GM12878 (cell line): Measurements from ENCODE around the gene MYBPC1. TPM values are rescaled to one million over a fixed set of nuclear protein-coding genes. Genes with fewer than 3 reads are reported as not detected.

Experiments used
- ATAC-seq: fragments of 200-7000 bp; cut with Tn5 transposase; 3 replicates; pipeline ENCODE4 v1.9.1; 2020; ENCODE audit warnings: mild to moderate bottlenecking, moderate library complexity
- BruUV-seq: library from RNA; stranded (reverse); fragments of 400-500 nt; replicated peaks from 2 replicates; lab custom pipeline; 2021; lab: Mats Ljungman, UMichigan
- CTCF ChIA-PET: fragments of 300-600 bp; sonication (Branson Sonifier 250); formaldehyde crosslinking; extraction: SDS; loops from one replicate; lab custom pipeline; 2021; ENCODE audit warnings: inconsistent platforms; lab: Yijun Ruan, JAX
- POLR2A ChIA-PET: fragments of 350-600 bp; formaldehyde crosslinking; extraction: SDS; loops from one replicate; lab custom pipeline; 2021; ENCODE audit warnings: inconsistent platforms; lab: Charles Lee
- RAD21 ChIA-PET: fragments of 300-600 bp; sonication (Branson Sonifier 250); formaldehyde crosslinking; loops from one replicate; lab custom pipeline; 2023; ENCODE audit warnings: antibody characterized with exemption; ENCODE audit not compliant: unreplicated experiment; lab: Charles Lee
- SMC1A ChIA-PET: fragments of 300-600 bp; sonication (Branson Sonifier 250); formaldehyde crosslinking; loops from one replicate; lab custom pipeline; 2023; ENCODE audit not compliant: unreplicated experiment, uncharacterized antibody; lab: Charles Lee
- DNase-seq: peaks from one replicate; pipeline ENCODE4 v3.0.0-alpha.2; 2011; ENCODE audit warnings: low read depth, low spot score
- FAIRE-seq: peaks from 3 replicates; lab custom pipeline; 2011; peaks lifted over from hg19 to GRCh38; lab: Jason Lieb, UNC
- H2AFZ ChIP-seq: 2 replicates; pipeline ENCODE4 v1.6.0; 2011; ENCODE audit warnings: low read depth, low read length, control low read depth; ENCODE audit not compliant: control insufficient read depth
- H3K27ac ChIP-seq: 2 replicates; pipeline ENCODE4 v1.5.1; 2011; ENCODE audit warnings: control low read depth; ENCODE audit not compliant: control insufficient read depth, insufficient read depth
- H3K27me3 ChIP-seq, 2 experiments: replicated peaks in 1 of 2; 2 replicates each; pipeline versions ENCODE4 v1.6.0 to v1.6.1; 2011; ENCODE audit warnings: low read length in 1 of 2; ENCODE audit not compliant: control insufficient read depth in 2 of 2, insufficient read depth in 2 of 2
- H3K36me3 ChIP-seq, 2 experiments: 2 replicates each; pipeline ENCODE4 v1.5.1; 2011; ENCODE audit warnings: low read length in 1 of 2; ENCODE audit not compliant: control insufficient read depth in 2 of 2, insufficient read depth in 2 of 2
- H3K4me1 ChIP-seq: 2 replicates; pipeline ENCODE4 v1.6.1; 2011; ENCODE audit warnings: mild to moderate bottlenecking, low read length, moderate library complexity, mixed read lengths; ENCODE audit not compliant: control insufficient read depth, insufficient read depth
- H3K4me2 ChIP-seq: 2 replicates; pipeline ENCODE4 v1.6.0; 2011; ENCODE audit warnings: control low read depth; ENCODE audit not compliant: control insufficient read depth, insufficient read depth
- H3K4me3 ChIP-seq: fragments of 200-600 bp; sonication (generic); 2 replicates; pipeline ENCODE4 v1.5.1; 2016
- H3K79me2 ChIP-seq: 2 replicates; pipeline ENCODE4 v1.6.0; 2011; ENCODE audit warnings: low read length; ENCODE audit not compliant: control insufficient read depth, insufficient read depth
- H3K9ac ChIP-seq: 2 replicates; pipeline ENCODE4 v1.8.0; 2011; ENCODE audit warnings: low read length, control low read depth, mixed read lengths; ENCODE audit not compliant: control insufficient read depth, insufficient read depth
- H3K9me3 ChIP-seq: replicated peaks from 3 replicates; pipeline ENCODE4 v1.5.1; 2011; ENCODE audit warnings: mild to moderate bottlenecking, low read length; ENCODE audit not compliant: control insufficient read depth, insufficient read depth
- H4K20me1 ChIP-seq: 2 replicates; pipeline ENCODE4 v1.6.0; 2011; ENCODE audit not compliant: control insufficient read depth, insufficient read depth
- E2F4 ChIP-seq: IDR thresholded peaks from 2 replicates; pipeline ENCODE4 v1.6.1; 2012; ENCODE audit warnings: low read depth, low read length, improper control_type of control experiment
- HDGF ChIP-seq: fragments of 450-650 bp; IDR thresholded peaks from 2 replicates; pipeline ENCODE4 v1.6.1; 2016; ENCODE audit warnings: antibody characterized with exemption
- PBX3 ChIP-seq: IDR thresholded peaks from 2 replicates; pipeline ENCODE4 v1.6.1; 2011; ENCODE audit warnings: mild to moderate bottlenecking, low read depth, low read length, moderate library complexity; ENCODE audit not compliant: insufficient replicate concordance
- PML ChIP-seq: IDR thresholded peaks from 2 replicates; pipeline ENCODE4 v1.6.1; 2012; ENCODE audit warnings: low read length, inconsistent platforms
- RUNX3 ChIP-seq: IDR thresholded peaks from 2 replicates; pipeline ENCODE4 v1.6.1; 2012; ENCODE audit warnings: low read length, inconsistent platforms
- WGBS: methylation state at CpG from one replicate; pipeline ENCODE4 v1.1.6; 2016; ENCODE audit warnings: low lambda C conversion rate; ENCODE audit not compliant: insufficient replicate concordance, insufficient coverage; ENCODE audit errors: missing lambda C conversion rate; 5-methylcytosine and 5-hydroxymethylcytosine counted together
- in situ Hi-C: fragments of 300-500 bp; cut with MboI; formaldehyde crosslinking; loops from 9 replicates; pipeline ENCODE4 v1.14.3; 2018; ENCODE audit warnings: mixed read lengths
- intact Hi-C: fragments of 100-400 bp; cut with micrococcal nuclease; formaldehyde crosslinking; loops from one replicate; pipeline ENCODE4 v1.14.2; 2022; ENCODE audit not compliant: unreplicated experiment
- polyA plus RNA-seq, 11 experiments: library from polyadenylated mRNA; depleted of rRNA in 4 of 11; unstranded in 6 of 11; stranded (reverse) in 5 of 11; fragments of >200 nt; fragmentation: Nextera tagmentation in 4 of 11; fragmentation: Illumina TruSeq in 1 of 11; extraction: Ambion mirVana in 4 of 11; extraction: Trizol in 1 of 11; gene quantifications; 1 replicate in 1 of 11; 2 replicates in 10 of 11; pipeline versions ENCODE4 v1.2.1 to v1.2.3, GENCODE V29; 2011 to 2016; ENCODE audit warnings: inconsistent platforms in 2 of 11, missing spikeins in 2 of 11, low read depth in 1 of 11
- total RNA-seq, 4 experiments: library from RNA; depleted of rRNA in 3 of 4; stranded (reverse); fragments of >200 nt in 3 of 4; fragmentation: Illumina TruSeq in 1 of 4; extraction: Trizol in 1 of 4; gene quantifications; 2 replicates each; pipeline versions ENCODE4 v1.2.1 to v1.2.3, GENCODE V29; 2013 to 2021
- TF ChIP-seq, protein P1 (sequence below): IDR thresholded peaks from 2 replicates; pipeline ENCODE4 v1.6.1; 2012; ENCODE audit warnings: low read length, inconsistent platforms
- TF ChIP-seq, protein P2 (sequence below), 3 experiments: IDR thresholded peaks in 2 of 3; conservative IDR thresholded peaks in 1 of 3; 2 replicates each; pipeline ENCODE4 v1.5.1; 2011; ENCODE audit warnings: low read depth in 3 of 3, low read length in 3 of 3, mild to moderate bottlenecking in 3 of 3, control low read depth in 2 of 3, moderate library complexity in 2 of 3, inconsistent platforms in 1 of 3, mixed read lengths in 1 of 3; ENCODE audit not compliant: control insufficient read depth in 2 of 3, insufficient read depth in 1 of 3; ENCODE audit errors: extremely low read depth in 1 of 3
- TF ChIP-seq, protein P3 (sequence below): IDR thresholded peaks from 2 replicates; pipeline ENCODE4 v1.6.1; 2012; ENCODE audit warnings: improper control_type of control experiment, low read depth, low read length; ENCODE audit not compliant: insufficient replicate concordance
- TF ChIP-seq, protein P4 (sequence below): fragments of 450-650 bp; IDR thresholded peaks from 2 replicates; pipeline ENCODE4 v1.6.1; 2017; ENCODE audit warnings: antibody characterized with exemption, mild to moderate bottlenecking, moderate library complexity

The MYBPC1 gene
- total and polyA plus RNA-seq, 10 of the 15 experiments (the other 5 are each of a cell fraction or from before 2014, with no cell fraction given): not detected

- Histone ChIP-seq H3K79me2 (no peaks in the 10 kb centered on the region), H3K4me2 (no peak overlapping the region), H3K27me3 (peaks cover 0 to 2% of the 10 kb centered on the region in 2 experiments; a peak in 1 of 4 replicates), H3K9me3 (no peaks in the 10 kb centered on the region), H3K9ac (no peak overlapping the region), H3K36me3 (no peaks in the 10 kb centered on the region), H3K27ac (no peak overlapping the region), H3K4me1 (no peaks in the 10 kb centered on the region), H2AFZ (no peak overlapping the region), H3K4me3 (no peak overlapping the region), H4K20me1 (no peaks in the 10 kb centered on the region)
- in situ Hi-C loops (no loop called here), intact Hi-C loops (no loop called here)
- ChIA-PET CTCF (interaction anchor here (1.0 kb wide), 1 partner anchor 178 kb away, joined by 3 read pairs; no protein-coding TSS in a partner anchor), SMC1A (interaction anchor here (1.4 kb wide), 1 partner anchor 178 kb away, joined by 3 read pairs; no protein-coding TSS in a partner anchor), RAD21 (no interaction called here), POLR2A (no interaction called here)
- BruUV-seq: no TSS peak
- DNase-seq (no peak), ATAC-seq (no peak), FAIRE-seq (no peak)
- 0% methylated on average over 1 of the region's 1 CpG for WGBS
- TF ChIP-seq PML (no peak), E2F4 (no peak), PBX3 (no peak), HDGF (no peak), RUNX3 (no peak)
- TF ChIP-seq, protein P1, sequence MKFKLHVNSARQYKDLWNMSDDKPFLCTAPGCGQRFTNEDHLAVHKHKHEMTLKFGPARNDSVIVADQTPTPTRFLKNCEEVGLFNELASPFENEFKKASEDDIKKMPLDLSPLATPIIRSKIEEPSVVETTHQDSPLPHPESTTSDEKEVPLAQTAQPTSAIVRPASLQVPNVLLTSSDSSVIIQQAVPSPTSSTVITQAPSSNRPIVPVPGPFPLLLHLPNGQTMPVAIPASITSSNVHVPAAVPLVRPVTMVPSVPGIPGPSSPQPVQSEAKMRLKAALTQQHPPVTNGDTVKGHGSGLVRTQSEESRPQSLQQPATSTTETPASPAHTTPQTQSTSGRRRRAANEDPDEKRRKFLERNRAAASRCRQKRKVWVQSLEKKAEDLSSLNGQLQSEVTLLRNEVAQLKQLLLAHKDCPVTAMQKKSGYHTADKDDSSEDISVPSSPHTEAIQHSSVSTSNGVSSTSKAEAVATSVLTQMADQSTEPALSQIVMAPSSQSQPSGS: no peak
- TF ChIP-seq, protein P2, sequence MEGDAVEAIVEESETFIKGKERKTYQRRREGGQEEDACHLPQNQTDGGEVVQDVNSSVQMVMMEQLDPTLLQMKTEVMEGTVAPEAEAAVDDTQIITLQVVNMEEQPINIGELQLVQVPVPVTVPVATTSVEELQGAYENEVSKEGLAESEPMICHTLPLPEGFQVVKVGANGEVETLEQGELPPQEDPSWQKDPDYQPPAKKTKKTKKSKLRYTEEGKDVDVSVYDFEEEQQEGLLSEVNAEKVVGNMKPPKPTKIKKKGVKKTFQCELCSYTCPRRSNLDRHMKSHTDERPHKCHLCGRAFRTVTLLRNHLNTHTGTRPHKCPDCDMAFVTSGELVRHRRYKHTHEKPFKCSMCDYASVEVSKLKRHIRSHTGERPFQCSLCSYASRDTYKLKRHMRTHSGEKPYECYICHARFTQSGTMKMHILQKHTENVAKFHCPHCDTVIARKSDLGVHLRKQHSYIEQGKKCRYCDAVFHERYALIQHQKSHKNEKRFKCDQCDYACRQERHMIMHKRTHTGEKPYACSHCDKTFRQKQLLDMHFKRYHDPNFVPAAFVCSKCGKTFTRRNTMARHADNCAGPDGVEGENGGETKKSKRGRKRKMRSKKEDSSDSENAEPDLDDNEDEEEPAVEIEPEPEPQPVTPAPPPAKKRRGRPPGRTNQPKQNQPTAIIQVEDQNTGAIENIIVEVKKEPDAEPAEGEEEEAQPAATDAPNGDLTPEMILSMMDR (IDR thresholded peaks at IDR 0.05 in 2 of 3, conservative IDR thresholded peaks at IDR 0.05 in 1 of 3; ENCODE audit: control insufficient read depth in 2 of 3, extremely low read depth in 1 of 3, insufficient read depth in 1 of 3, low read depth in 3 of 3, low read length in 3 of 3): no peak
- TF ChIP-seq, protein P3, sequence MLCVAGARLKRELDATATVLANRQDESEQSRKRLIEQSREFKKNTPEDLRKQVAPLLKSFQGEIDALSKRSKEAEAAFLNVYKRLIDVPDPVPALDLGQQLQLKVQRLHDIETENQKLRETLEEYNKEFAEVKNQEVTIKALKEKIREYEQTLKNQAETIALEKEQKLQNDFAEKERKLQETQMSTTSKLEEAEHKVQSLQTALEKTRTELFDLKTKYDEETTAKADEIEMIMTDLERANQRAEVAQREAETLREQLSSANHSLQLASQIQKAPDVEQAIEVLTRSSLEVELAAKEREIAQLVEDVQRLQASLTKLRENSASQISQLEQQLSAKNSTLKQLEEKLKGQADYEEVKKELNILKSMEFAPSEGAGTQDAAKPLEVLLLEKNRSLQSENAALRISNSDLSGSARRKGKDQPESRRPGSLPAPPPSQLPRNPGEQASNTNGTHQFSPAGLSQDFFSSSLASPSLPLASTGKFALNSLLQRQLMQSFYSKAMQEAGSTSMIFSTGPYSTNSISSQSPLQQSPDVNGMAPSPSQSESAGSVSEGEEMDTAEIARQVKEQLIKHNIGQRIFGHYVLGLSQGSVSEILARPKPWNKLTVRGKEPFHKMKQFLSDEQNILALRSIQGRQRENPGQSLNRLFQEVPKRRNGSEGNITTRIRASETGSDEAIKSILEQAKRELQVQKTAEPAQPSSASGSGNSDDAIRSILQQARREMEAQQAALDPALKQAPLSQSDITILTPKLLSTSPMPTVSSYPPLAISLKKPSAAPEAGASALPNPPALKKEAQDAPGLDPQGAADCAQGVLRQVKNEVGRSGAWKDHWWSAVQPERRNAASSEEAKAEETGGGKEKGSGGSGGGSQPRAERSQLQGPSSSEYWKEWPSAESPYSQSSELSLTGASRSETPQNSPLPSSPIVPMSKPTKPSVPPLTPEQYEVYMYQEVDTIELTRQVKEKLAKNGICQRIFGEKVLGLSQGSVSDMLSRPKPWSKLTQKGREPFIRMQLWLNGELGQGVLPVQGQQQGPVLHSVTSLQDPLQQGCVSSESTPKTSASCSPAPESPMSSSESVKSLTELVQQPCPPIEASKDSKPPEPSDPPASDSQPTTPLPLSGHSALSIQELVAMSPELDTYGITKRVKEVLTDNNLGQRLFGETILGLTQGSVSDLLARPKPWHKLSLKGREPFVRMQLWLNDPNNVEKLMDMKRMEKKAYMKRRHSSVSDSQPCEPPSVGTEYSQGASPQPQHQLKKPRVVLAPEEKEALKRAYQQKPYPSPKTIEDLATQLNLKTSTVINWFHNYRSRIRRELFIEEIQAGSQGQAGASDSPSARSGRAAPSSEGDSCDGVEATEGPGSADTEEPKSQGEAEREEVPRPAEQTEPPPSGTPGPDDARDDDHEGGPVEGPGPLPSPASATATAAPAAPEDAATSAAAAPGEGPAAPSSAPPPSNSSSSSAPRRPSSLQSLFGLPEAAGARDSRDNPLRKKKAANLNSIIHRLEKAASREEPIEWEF: no peak
- TF ChIP-seq, protein P4, sequence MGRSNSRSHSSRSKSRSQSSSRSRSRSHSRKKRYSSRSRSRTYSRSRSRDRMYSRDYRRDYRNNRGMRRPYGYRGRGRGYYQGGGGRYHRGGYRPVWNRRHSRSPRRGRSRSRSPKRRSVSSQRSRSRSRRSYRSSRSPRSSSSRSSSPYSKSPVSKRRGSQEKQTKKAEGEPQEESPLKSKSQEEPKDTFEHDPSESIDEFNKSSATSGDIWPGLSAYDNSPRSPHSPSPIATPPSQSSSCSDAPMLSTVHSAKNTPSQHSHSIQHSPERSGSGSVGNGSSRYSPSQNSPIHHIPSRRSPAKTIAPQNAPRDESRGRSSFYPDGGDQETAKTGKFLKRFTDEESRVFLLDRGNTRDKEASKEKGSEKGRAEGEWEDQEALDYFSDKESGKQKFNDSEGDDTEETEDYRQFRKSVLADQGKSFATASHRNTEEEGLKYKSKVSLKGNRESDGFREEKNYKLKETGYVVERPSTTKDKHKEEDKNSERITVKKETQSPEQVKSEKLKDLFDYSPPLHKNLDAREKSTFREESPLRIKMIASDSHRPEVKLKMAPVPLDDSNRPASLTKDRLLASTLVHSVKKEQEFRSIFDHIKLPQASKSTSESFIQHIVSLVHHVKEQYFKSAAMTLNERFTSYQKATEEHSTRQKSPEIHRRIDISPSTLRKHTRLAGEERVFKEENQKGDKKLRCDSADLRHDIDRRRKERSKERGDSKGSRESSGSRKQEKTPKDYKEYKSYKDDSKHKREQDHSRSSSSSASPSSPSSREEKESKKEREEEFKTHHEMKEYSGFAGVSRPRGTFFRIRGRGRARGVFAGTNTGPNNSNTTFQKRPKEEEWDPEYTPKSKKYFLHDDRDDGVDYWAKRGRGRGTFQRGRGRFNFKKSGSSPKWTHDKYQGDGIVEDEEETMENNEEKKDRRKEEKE: no peak
Measured at GRCh38 chr12:101581190-101581589, 13.6 kb upstream of the MYBPC1 start.
